ENCODE data around the gene PDZD7.
"Not testable (repeated sequence)": the region's sequence is repeated elsewhere in the genome, so short reads cannot be mapped to it uniquely, and the experiment has no call there.

PDZD7 gene

DNA sequence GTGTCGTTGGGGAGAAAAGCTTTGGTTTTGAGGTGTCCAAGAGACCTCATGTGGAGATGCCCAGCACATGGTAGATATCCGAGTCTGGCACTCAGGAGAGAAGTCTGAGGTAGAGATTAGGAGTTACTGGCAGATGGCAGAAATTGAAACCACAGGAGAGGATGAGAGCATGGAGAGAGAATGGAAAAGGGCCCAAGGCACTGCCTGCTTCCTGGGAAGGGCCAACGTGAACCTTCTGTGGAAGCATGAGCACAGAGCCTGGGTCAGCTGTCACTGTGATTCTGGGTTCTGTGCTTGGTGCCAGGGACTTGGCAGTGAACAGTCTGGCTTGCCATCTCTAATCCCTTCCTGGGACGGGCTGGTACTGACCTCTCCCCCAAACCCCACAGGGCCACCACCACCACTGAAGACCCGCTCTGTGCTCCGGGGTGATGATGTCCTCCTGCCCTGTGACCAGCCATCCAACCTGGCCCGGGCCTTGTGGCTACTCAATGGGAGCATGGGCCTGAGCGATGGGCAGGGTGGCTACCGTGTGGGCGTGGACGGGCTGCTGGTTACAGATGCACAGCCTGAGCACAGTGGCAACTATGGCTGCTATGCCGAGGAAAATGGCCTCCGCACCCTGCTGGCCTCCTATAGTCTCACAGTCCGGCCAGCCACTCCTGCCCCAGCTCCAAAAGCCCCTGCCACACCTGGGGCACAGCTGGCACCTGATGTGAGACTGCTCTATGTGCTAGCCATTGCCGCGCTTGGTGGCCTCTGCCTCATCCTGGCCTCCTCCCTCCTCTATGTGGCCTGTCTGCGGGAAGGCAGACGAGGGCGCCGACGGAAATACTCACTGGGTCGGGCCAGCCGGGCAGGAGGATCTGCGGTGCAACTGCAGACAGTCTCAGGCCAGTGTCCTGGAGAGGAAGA lies 47.8 kb downstream of the PDZD7 start:
- DNase-seq (ENCODE audit: low read depth) = no peak

DNA sequence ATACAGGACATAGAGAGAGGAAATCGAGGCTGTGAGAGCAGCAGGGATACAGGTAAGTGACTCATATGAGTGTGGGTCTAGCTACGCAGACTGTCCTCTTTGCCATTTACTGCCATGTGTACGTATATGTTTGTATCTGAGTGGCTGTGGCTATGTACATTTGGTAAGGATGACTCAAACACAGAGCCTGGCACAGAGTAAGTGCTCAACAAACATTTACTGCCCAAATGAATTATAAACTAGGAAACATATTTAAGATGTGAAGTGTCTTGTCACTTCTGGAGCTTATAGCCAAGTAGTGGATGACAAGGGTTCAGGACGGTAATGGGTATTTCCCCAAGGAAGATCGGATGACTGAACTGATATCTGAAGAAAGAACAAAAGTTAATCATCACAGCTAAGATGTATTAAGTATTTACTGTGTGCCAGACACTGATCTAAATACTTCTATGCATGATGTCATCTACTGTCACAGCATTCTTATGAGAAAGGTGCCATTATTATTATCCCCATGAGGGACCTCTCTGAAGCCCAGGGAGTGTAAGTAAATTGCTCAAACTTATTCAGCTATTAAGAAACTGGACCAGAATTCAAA lies 49.7 kb downstream of the PDZD7 start:
- no peak for DNase-seq (ENCODE audit: low read depth)

DNA sequence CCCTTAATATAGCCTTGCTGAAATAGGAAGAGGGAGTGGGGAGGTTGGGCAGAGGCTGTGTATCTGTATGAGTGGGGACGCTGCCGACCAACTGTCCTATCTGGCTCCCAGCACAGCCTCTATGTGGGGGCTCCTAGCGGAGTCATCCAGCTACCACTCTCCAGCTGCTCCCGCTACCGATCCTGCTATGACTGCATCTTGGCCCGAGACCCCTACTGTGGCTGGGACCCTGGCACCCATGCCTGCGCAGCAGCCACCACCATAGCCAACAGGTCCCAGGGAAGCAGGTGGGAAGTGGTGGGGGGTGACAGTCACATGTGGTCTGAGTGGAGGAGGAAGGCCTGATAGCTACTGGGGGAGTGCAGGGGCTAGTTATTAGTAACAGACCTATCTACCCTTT lies 50.2 kb downstream of the PDZD7 start:
- DNase-seq (ENCODE audit: low read depth) = no peak

DNA sequence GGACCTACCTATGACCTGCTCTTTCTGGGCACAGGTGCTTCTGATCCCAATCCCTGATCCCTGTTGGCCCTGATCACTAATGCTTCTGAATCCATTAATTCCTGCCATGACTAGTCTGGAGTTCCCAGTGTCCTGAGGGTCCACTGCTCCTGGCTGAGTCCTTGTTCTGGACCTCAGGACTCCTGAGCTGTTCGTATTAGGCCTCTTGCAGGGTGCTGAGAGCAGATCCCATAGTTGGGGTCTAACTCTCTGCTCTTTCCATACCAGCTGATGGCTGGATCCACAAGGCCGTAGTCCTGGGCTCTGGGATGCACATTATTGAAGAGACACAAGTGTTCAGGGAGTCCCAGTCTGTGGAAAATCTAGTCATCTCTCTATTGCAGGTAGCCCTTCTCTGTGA lies 50.6 kb downstream of the PDZD7 start:
- DNase-seq (ENCODE audit: low read depth) = no peak

DNA sequence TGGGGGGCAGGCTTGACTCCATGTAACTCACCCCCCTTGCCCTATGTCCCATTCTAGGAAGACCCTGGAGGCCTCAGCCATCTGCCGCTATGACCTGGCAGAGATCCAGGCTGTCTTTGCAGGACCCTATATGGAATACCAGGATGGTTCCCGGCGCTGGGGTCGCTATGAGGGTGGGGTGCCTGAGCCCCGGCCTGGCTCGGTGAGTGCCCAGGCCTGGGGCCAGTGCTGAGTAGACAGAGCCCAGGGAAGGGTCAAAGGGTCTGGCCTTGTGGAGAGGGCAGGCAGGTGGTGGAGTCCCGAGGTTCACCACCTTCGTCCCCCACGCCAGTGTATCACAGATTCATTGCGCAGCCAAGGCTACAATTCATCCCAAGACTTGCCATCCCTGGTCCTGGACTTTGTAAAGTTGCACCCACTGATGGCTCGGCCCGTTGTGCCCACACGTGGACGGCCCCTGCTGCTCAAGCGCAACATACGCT lies 51.1 kb downstream of the PDZD7 start:
- no peak for DNase-seq (ENCODE audit: low read depth)

DNA sequence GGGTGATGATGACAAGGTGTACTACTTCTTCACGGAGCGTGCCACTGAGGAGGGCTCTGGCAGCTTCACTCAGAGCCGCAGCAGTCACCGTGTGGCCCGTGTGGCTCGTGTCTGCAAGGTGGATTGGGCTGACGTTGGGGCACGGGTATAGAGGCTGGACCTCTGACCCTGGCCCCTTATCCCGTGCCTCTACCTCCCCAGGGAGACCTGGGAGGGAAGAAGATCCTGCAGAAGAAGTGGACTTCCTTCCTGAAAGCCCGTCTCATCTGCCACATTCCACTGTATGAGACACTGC lies 52.1 kb downstream of the PDZD7 start:
- DNase-seq (ENCODE audit: low read depth) = no peak

DNA sequence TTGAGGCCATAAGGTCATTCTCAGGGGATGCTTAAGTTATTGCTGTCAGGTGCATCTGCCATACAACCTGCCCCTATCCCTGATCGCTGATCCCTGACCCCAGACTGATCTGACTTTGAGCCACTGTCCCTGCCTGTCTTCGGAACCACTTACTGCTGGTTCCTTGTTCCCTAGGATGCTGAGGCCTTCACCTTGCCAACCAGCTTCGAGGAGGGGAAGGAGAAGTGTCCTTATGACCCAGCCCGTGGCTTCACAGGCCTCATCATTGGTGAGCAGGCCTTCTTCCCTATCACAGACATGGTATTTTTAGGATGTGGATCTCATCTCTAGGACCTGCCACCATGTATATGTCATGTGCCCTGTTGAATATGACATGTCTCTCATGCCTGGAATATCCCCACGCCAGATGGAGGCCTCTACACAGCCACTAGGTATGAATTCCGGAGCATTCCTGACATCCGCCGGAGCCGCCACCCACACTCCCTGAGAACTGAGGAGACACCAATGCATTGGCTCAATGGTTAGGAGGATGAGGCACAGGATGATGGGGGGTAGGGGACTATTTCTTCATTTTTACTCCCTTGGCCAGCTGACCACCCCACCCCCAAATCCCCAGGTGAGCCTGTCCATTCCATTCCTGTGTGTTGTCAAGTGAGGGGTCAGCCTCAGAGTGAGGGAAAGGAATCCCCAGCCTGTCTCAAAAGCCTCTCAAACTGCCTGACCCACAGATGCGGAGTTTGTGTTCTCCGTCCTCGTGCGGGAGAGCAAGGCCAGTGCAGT lies 52.6 kb downstream of the PDZD7 start:
- no peak for DNase-seq (ENCODE audit: low read depth)

DNA sequence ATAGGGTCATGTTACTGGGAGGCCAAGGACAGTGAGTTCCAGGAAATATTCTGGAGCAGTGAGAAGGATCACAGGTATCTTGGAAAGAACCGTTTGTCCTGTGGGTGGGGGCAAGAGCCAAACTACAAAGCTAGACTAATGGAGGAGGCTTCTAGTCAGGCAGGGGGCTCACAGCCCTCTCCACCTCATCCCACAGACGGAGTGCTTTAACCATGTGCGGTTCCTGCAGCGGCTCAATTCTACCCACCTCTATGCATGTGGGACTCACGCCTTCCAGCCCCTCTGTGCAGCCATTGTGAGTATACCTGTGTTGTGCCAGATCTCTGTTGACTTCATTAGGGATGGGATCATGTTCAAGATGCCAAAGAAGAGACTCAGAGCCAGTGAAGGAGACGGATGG lies 53.5 kb downstream of the PDZD7 start:
- no peak for DNase-seq (ENCODE audit: low read depth)

DNA sequence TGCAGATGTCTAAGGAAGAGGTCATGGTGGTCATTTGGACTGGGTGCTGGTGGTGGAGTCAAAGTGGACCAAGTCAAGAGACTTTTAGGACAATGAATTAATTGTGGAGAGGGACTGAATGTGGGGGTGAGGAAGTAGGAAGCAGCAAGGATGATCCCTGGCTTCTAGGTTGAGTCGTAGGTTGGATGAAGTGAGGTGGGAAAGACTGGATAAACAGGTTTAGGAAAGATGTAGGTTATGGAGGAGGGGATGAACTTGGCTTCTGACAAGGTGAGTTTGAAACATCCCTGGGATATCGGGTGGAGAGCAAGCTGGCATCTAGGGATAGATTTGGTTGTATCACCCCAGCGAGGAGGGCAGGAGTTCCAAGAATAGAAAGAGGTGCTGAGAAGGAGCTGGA lies 54.0 kb downstream of the PDZD7 start:
- DNase-seq (ENCODE audit: low read depth) = no peak

DNA sequence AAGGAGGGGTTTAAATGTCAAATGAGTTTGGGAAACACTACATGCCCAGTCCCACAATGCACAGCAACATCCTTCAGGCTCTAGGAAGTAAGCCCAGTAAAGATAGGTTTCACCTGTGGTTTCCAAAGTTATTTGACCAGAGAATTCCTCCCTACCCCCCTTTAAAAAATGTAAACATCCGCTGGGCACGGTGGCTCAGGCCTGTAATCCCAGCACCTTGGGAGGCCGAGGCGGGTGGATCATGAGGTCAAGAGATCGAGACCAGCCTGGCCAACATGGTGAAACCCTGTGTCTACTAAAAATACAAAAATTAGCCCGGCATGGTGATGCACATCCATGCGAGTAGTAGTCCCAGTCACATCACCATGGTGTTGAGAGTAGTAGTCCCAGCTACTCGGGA lies 55.5 kb downstream of the PDZD7 start:
- DNase-seq (ENCODE audit: low read depth) = not testable (repeated sequence)

DNA sequence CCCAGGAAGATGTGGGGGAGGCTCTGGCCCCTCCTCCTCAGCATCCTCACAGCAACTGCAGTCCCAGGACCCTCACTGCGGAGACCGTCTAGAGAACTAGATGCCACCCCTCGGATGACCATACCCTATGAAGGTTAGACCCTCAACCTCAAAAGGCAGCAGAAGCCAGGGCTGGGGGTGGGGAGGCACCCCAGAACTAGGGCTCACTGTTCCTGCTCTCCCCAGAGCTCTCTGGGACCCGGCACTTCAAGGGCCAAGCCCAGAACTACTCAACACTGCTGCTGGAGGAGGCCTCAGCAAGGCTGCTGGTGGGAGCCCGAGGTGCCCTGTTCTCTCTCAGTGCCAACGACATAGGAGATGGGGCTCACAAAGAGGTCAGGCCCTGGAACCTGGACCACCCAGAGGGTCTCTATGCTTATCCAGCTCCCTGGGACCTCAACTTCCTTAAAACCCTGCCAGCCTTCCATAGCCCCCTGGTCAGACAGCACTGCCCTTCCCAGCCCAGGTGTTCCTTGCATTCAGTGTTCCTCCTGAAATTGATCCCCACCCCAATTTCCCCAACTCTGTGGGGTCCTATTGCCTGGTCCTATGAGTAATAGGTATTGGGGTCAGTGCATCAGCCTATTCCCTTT lies 57.9 kb downstream of the PDZD7 start:
- DNase-seq (ENCODE audit: low read depth) = no peak

DNA sequence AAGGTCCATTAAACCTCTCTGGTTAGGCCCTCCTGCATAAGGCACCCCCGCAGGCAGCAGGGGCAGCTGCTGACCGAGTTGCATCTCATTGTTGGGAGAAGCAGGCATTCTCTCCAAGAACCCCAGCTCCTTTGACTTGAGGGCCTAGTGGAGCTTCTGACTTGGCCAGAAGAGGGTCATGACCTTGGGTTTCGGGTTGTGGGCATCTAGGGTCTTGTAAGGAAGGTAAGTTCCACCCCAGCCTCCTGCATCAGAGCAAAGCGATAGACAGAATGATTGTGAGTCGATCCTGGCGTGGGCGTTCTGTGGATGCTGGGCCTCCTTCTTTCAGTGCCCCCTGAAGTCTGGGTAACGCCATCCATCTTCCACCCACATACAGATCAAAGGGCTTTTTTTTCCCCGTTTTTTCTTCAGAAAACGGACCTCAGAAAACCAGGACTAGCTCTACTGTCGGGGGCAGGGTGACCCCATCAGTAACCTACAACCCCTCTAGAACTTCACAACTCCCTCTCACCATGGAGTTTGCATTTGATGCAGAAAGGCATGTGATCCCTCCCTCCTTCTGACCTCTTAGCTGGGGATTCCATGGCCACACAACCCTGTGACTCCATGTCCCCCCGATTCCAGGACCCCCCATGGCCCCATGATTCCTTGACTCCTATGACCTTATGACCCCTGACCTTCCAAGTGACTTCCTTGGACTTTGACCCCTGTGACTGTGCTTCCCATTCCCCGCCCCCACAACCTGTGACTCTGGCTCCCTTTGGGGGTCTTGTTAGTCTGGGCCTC lies 58.6 kb downstream of the PDZD7 start:
- no peak for DNase-seq (ENCODE audit: low read depth)

DNA sequence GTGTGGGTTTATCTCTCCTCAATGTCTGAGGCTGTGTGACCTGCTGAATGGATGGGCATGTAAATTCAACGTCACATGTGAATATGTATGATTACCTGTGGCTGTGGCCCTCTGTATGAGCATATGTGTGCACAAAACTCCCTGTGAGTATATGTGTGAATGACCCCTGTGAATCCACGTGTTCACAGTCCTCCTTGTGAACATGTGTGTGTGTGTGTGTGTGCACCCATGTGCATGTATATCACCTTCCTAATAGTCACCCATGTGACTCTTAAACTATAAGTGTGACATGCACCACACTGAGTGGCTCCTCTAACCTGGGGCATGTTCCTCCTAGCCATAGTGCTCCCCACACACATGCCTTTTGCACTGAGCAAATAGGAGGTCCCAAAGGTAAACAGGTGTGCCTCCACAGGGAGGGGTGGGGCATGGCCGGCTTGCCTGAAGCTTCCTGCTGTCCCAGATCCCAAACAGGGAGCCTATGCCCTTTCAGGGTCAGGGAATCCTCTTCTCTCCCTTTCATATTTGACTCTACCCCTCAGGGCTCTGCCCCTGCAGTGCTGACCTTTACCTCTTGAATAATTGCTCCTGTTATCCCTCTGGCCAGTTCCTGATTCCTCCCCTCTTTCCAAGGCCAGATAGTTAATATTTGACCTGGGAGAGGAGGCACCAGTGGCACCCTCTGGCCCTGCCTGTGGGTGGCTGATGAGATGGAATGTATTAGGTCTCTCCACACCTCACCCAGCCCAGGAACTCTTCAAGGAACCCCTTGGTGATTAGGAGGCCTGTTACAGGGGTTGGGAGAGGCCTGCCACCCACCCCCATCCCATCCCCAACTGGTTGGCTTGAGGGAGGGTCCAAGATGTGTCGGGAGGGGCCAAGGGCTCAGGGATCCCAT lies 59.8 kb downstream of the PDZD7 start:
- no peak for DNase-seq (ENCODE audit: low read depth)

DNA sequence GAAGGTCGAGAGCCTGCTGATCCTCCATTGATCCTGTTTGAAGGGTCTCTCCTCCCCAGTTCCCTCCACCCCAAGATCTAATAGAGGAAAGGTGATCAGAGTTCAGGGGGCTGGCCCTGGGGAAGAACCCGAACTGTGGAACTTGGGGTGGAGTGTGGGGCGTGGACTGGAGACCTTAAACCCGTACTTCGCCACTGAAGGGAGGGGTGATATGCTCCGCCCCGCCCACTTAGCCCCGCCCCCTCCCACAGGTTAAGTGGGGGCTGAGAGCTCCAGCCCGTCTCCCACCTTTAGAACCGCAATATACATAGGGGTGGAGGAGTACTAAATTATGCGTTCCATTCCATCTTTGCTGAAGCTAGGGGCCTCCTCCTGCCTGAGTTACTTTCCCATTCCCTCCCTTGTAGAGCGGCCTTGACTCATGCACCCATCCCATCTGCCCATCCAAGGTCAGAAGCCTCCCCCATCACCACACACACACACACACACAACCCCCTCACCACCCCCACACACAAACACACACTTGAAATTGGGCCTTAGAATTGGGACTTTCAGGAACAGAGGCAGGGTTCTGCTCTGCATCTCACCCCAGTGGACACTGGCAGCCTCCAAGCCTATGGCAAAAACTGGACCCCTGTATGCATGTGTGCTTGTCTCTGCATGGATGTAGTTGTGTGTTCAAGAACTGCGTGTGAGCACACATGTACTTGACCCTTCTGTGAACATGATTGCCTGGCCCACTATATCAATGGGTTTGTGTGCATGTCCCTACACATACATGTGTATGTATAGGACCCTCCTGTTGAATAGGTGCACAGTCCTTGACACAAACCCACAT lies 60.6 kb downstream of the PDZD7 start:
- no peak for DNase-seq (ENCODE audit: low read depth)

DNA sequence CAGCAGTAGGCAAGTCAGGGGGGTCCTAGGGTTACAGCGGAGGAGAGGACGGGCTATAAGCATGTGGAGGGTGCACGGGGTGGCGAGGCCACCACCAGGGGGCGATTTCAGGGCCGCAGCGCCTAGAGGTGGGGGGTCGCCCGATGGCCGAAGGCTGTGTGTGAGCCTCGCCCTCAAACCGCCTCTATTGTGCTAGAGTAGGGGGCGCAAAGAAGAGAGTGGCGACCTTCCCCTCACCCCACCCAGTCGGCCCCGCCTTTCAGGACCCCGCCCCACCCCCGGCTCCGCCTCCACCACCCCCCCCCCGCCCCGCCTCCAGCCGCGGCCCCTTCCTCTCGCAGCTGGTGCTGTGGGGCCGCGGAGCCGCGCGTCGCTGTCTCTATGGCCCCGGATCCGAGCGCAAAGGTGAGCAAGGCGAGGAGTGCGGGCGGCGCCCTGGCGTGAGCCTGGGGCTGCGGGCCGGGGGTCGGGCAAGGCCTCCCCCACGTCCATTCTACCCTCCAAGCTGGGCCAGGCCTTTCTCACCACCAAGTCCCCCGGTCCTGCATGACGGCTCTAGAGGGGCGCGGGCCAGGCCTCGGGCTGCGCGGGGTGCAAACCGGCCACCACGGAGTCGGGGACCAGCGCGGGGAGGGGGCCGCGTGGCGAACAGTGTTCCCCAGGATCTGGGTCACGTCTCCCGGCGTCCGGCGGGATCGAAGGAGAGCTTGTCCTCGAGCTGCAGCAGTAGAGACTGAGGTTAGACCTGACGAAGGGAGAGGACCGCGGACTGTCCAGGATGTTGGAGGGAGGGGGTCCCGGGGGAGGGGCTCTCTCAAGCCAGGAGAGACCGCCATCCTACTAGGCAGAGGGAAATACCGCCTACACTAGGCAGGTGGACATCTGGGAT lies 61.5 kb downstream of the PDZD7 start, which contains the start of gene SEMA4G:
SEMA4G (plus strand) TSS at position 318 of the 889 bp plus-strand sequence. CDS start 3,409 bp downstream, outside the sequence.
- DNase-seq (ENCODE audit: low read depth) = no peak

DNA sequence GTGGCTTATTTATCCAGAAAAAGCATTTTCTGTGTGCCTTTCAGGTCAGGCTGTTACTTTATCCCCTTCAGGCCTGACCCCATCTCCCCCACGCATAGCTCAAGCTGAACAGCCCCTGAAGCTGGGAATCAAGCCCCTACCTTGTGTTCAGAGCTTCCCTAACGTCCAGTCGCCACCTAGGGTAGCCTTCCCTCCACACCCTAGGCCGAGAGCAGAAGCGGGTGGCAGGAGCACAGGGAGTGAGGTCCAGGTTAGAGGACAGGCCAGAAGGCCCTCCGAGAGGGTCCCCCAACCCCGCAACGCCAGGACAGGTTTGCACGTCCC lies 62.1 kb downstream of the PDZD7 start:
- DNase-seq (ENCODE audit: low read depth) = no peak

DNA sequence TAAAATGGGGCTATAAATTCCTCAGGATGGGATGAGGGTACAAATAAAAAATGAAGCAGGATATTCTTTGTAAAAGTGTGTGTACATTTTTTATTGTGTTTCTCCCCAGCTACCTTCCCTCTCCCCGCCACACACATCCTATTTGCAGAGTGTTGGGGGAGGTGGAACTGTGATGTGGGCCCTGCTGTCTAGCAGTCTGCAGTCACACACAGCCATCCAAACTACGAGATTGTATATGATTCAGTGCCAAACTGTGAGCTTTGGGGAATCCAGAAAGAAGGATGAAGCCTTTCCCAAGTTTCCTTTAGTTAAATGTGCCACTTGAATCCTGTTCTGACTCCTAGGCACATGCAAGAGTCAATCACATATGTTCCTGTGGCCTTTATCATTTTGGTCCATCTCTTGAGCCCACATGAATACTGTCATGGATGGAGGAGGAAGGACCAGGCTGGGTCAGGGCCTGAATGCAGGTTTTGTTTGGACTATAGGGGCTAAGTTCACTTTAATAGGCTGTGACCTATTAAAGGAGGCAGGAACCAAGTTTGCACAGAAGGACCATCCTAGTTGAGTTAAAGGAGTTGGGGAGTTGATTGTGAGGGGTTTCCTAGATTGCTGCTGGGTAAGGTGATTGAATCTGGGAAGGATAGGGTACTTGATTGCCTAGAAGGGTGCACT lies 62.7 kb downstream of the PDZD7 start:
- no peak for DNase-seq (ENCODE audit: low read depth)

DNA sequence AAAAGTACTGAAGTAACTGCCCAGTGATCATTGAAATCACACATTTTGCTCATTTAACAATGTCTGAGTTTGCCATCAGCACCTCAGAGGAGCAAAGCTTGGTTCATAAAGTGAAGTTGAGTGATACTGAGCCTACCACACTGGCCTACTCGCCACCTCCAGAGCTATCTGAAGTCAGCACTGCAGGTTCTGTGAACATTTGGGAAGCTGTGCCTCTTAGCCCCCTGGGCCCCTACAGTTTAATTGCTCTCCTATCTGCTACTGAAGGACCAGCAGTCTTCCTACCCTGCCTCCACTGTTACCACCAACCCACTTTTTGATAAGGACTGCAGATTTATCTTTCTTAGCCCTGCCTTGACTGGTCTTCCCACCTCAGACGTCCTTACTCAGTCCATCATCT lies 63.6 kb downstream of the PDZD7 start:
- DNase-seq (ENCODE audit: low read depth) = no peak
